PC-3 (cell line): Measurements from ENCODE around the gene HIPK2. TPM values are rescaled to one million over a fixed set of nuclear protein-coding genes. Genes with fewer than 3 reads are reported as not detected.

Source experiments
- ATAC-seq: fragments of 200-7000 bp; cut with Tn5 transposase; 2 replicates; pipeline ENCODE4 v1.9.1; 2020; ENCODE audit warnings: mild to moderate bottlenecking, moderate library complexity
- BruUV-seq: library from RNA; stranded (reverse); fragments of 400-500 nt; replicated peaks from 2 replicates; lab custom pipeline; 2021; lab: Mats Ljungman, UMichigan
- CTCF ChIA-PET: fragments of 300-600 bp; sonication (Branson Sonifier 250); formaldehyde crosslinking; loops from one replicate; lab custom pipeline; 2022; ENCODE audit warnings: antibody characterized with exemption; lab: Charles Lee
- POLR2A ChIA-PET: fragments of 300-600 bp; sonication (Branson Sonifier 250); formaldehyde crosslinking; loops from one replicate; lab custom pipeline; 2022; ENCODE audit warnings: antibody characterized with exemption; ENCODE audit not compliant: unreplicated experiment; lab: Charles Lee
- DNase-seq: peaks from one replicate; pipeline ENCODE4 v3.0.0-alpha.2; 2015
- H2AFZ ChIP-seq: fragments of 300-600 bp; sonication (generic); 2 replicates; pipeline ENCODE4 v1.6.0; 2016; ENCODE audit warnings: antibody characterized with exemption, low read length
- H3F3A ChIP-seq: fragments of 300-600 bp; sonication (generic); one replicate; pipeline ENCODE4 v1.6.0; 2017; ENCODE audit warnings: antibody characterized with exemption, low read length, control low read depth, mild to moderate bottlenecking; ENCODE audit not compliant: unreplicated experiment
- H3K27ac ChIP-seq: fragments of 300-600 bp; sonication (generic); 2 replicates; pipeline ENCODE4 v1.5.1; 2016; ENCODE audit warnings: mild to moderate bottlenecking, low read length
- H3K27me3 ChIP-seq: fragments of 300-600 bp; sonication (generic); 2 replicates; pipeline ENCODE4 v1.6.1; 2016; ENCODE audit warnings: low read length, mixed read lengths
- H3K36me3 ChIP-seq: fragments of 300-600 bp; sonication (generic); 2 replicates; pipeline ENCODE4 v1.6.1; 2016; ENCODE audit warnings: low read depth, mixed run types, low read length, mixed read lengths
- H3K4me1 ChIP-seq: fragments of 300-600 bp; sonication (generic); 2 replicates; pipeline ENCODE4 v1.5.1; 2016; ENCODE audit warnings: low read length; ENCODE audit not compliant: insufficient read depth
- H3K4me2 ChIP-seq: fragments of 300-600 bp; sonication (generic); 2 replicates; pipeline ENCODE4 v1.6.0; 2016; ENCODE audit warnings: low read length
- H3K4me3 ChIP-seq: fragments of 300-600 bp; sonication (generic); 2 replicates; pipeline ENCODE4 v1.5.1; 2016; ENCODE audit warnings: mild to moderate bottlenecking, low read length, mixed read lengths
- H3K79me2 ChIP-seq: fragments of 300-600 bp; sonication (generic); 2 replicates; pipeline ENCODE4 v1.6.1; 2017; ENCODE audit warnings: low read length, mixed read lengths
- H3K9ac ChIP-seq: fragments of 300-600 bp; sonication (generic); 2 replicates; pipeline ENCODE4 v1.6.0; 2016; ENCODE audit warnings: mild to moderate bottlenecking, low read length
- H3K9me2 ChIP-seq: fragments of 300-600 bp; sonication (generic); replicated peaks from 2 replicates; pipeline ENCODE4 v1.6.1; 2016; ENCODE audit warnings: mixed run types, low read length, mixed read lengths
- H3K9me3 ChIP-seq: fragments of 300-600 bp; sonication (generic); 2 replicates; pipeline ENCODE4 v1.6.1; 2016; ENCODE audit warnings: low read length, mixed read lengths
- H4K20me1 ChIP-seq: fragments of 300-600 bp; sonication (generic); 2 replicates; pipeline ENCODE4 v1.6.1; 2016; ENCODE audit warnings: low read length, mixed read lengths
- EZH2 ChIP-seq: fragments of 300-600 bp; sonication (generic); IDR thresholded peaks from one replicate; pipeline ENCODE4 v1.6.1; 2017; ENCODE audit warnings: antibody characterized with exemption, mild to moderate bottlenecking, low read length; ENCODE audit not compliant: unreplicated experiment
- EZH2phosphoT487 ChIP-seq: fragments of 300-600 bp; sonication (generic); IDR thresholded peaks from 2 replicates; pipeline ENCODE4 v1.6.1; 2018; ENCODE audit warnings: mild to moderate bottlenecking, antibody characterized with exemption, low read length, borderline replicate concordance
- intact Hi-C: fragments of 100-400 bp; cut with micrococcal nuclease; formaldehyde crosslinking; loops from 2 replicates; pipeline ENCODE4 v1.9.0; 2023
- total RNA-seq: library from RNA; depleted of rRNA; stranded (reverse); fragments of >200 nt; gene quantifications from 2 replicates; pipeline ENCODE4 v1.2.3, GENCODE V29; 2014
- TF ChIP-seq, protein P1 (sequence below): fragments of 300-600 bp; sonication (generic); conservative IDR thresholded peaks from 2 replicates; pipeline ENCODE4 v1.5.1; 2017; ENCODE audit warnings: antibody characterized with exemption, low read depth, mild to moderate bottlenecking, low read length

Gene HIPK2
- total RNA-seq, 1 experiment from 2014 or later = 38.1 TPM

DNA sequence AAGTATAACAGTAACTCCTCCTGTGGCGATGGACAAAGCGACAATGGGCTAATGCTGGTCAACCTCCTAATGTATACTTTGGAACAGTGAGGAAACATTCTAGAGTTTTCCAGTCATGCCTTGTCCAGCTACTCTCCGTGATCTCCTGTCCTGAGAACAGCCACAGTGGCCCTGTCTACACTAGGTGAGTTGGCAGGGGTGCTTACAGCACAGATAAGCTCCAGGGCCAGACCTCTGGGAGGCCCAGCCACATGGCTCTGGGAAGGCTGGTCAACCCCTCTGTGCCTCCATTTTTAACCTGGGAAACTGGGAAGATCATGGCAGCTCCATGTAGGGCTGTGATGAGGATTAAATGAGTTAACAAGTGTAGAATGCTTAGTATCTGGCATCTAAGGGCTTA is 197.4 kb downstream of the HIPK2 start:
- no peak overlapping the region for H3K4me2 ChIP-seq
- ChIA-PET POLR2A (no interaction called here), CTCF (no interaction called here)
- ATAC-seq (no peak), DNase-seq (no peak)
- H3F3A ChIP-seq = no peaks in the 10 kb centered on the region
- no peaks in the 10 kb centered on the region for H3K9me2 ChIP-seq
- BruUV-seq = no TSS peak
- H3K4me1 ChIP-seq = no peaks in the 10 kb centered on the region
- no peak overlapping the region for H3K4me3 ChIP-seq
- H4K20me1 ChIP-seq = no peaks in the 10 kb centered on the region
- no peak for TF ChIP-seq EZH2
- TF ChIP-seq, protein P1, sequence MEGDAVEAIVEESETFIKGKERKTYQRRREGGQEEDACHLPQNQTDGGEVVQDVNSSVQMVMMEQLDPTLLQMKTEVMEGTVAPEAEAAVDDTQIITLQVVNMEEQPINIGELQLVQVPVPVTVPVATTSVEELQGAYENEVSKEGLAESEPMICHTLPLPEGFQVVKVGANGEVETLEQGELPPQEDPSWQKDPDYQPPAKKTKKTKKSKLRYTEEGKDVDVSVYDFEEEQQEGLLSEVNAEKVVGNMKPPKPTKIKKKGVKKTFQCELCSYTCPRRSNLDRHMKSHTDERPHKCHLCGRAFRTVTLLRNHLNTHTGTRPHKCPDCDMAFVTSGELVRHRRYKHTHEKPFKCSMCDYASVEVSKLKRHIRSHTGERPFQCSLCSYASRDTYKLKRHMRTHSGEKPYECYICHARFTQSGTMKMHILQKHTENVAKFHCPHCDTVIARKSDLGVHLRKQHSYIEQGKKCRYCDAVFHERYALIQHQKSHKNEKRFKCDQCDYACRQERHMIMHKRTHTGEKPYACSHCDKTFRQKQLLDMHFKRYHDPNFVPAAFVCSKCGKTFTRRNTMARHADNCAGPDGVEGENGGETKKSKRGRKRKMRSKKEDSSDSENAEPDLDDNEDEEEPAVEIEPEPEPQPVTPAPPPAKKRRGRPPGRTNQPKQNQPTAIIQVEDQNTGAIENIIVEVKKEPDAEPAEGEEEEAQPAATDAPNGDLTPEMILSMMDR = no peak
- no peak for TF ChIP-seq EZH2phosphoT487
- no peak overlapping the region for H2AFZ ChIP-seq
- no peak overlapping the region for H3K9ac ChIP-seq
- H3K36me3 ChIP-seq = peaks cover 47% of the 10 kb centered on the region
- intact Hi-C loops = no loop called here
- H3K27me3 ChIP-seq = no peaks in the 10 kb centered on the region
- H3K79me2 ChIP-seq = no peaks in the 10 kb centered on the region
- no peak overlapping the region for H3K27ac ChIP-seq
- no peaks in the 10 kb centered on the region for H3K9me3 ChIP-seq

DNA sequence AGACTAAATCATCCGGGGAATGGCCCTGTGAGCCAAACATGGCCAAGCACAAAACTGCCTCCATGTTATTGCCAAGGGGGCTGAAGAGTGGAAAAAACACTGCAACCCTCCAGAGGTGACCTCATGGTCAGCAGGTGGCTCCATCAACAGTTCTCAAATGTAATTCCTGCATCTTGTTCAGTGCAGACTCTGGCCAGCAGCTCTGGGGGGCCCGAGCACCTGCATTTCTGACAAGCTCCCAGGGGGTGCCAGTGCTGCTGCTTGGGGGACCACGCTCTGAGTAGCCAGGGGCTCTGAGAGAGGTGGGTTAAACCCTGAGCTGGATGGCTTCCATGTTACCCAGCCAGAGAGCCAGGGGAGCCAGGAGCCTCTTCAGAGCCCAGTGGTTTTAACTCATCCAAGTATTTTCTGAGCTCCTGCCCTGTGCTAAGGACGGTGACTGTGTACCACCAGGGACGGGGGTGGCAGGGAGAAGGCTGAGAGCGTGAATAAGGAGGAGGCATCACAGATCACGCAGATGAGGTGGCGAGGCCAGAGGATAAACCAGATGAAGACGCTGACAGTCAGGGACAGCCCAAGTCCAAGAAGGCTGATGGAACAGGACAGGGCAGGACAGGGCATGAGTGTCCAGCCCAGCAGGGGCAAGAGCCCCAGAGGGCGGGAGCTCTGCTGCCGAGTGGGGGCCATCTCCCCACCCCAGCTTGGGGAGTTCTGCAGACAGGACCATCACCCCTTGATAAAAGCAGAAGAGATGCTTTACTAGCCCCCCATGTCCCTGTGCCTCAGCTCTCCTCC is 201.4 kb downstream of the HIPK2 start:
- no peak overlapping the region for H2AFZ ChIP-seq
- POLR2A ChIA-PET = no interaction called here
- H3F3A ChIP-seq = no peaks in the 10 kb centered on the region
- no peak overlapping the region for H3K9ac ChIP-seq
- no peaks in the 10 kb centered on the region for H4K20me1 ChIP-seq
- intact Hi-C loops = no loop called here
- H3K79me2 ChIP-seq = no peaks in the 10 kb centered on the region
- H3K36me3 ChIP-seq = peaks cover 24% of the 10 kb centered on the region
- no peaks in the 10 kb centered on the region for H3K9me2 ChIP-seq
- H3K9me3 ChIP-seq = no peaks in the 10 kb centered on the region
- DNase-seq (no peak), ATAC-seq (0 out of 2 replicates have a peak, but pooled peaks have one; percentile 16)
- BruUV-seq = no TSS peak
- no peaks in the 10 kb centered on the region for H3K27me3 ChIP-seq
- no peaks in the 10 kb centered on the region for H3K4me1 ChIP-seq
- CTCF ChIA-PET = no interaction called here
- no peak overlapping the region for H3K4me2 ChIP-seq
- H3K4me3 ChIP-seq = no peak overlapping the region
- TF ChIP-seq EZH2 (no peak), EZH2phosphoT487 (no peak)
- no peak overlapping the region for H3K27ac ChIP-seq

DNA sequence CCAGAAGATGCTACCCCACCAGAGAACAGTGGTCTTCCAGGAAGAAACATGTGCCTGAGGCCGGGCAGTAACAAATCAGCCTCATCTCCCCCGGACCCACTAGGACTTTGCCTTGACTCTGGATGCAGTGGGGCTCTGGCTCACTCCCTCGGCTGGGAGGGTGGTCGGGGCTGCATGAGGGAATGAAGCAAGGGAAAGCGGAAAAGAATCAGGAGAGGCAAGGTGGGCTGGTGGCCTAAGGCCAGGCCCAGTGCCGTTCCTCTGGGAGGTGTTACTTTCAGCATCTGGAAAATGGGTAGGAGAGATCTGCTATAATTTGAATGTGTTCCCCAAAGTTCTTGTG is 202.5 kb downstream of the HIPK2 start:
- no peak overlapping the region for H2AFZ ChIP-seq
- DNase-seq (no peak), ATAC-seq (no peak)
- H3K4me1 ChIP-seq = no peaks in the 10 kb centered on the region
- BruUV-seq = no TSS peak
- TF ChIP-seq EZH2phosphoT487 = no peak
- TF ChIP-seq, protein P1 = no peak
- TF ChIP-seq EZH2 = no peak
- no peaks in the 10 kb centered on the region for H3F3A ChIP-seq
- intact Hi-C loops = no loop called here
- H3K79me2 ChIP-seq = no peaks in the 10 kb centered on the region
- H3K4me2 ChIP-seq = no peak overlapping the region
- H3K27ac ChIP-seq = no peak overlapping the region
- H3K9me2 ChIP-seq = no peaks in the 10 kb centered on the region
- H4K20me1 ChIP-seq = no peaks in the 10 kb centered on the region
- ChIA-PET POLR2A (no interaction called here), CTCF (no interaction called here)
- no peak overlapping the region for H3K9ac ChIP-seq
- H3K9me3 ChIP-seq = no peaks in the 10 kb centered on the region
- no peak overlapping the region for H3K4me3 ChIP-seq
- H3K36me3 ChIP-seq = peaks cover 18% of the 10 kb centered on the region
- no peaks in the 10 kb centered on the region for H3K27me3 ChIP-seq
